Naive thymus-derived CD4-positive, alpha-beta T cell (primary cell): ENCODE data around the gene CHN2. TPM values are rescaled to one million over a fixed set of nuclear protein-coding genes. Genes with fewer than 3 reads are reported as not detected.

ENCODE experiments used
- ATAC-seq: fragments of 150-1000 bp; cut with Tn5 transposase; 2 replicates; pipeline ENCODE4 v1.10.0; 2021; ENCODE audit warnings: mild to moderate bottlenecking, moderate library complexity
- CTCF ChIA-PET: fragments of 350-600 bp; sonication (Branson Sonifier 250); formaldehyde crosslinking; loops from one replicate; lab custom pipeline; 2021; ENCODE audit warnings: antibody characterized with exemption; lab: Charles Lee
- POLR2A ChIA-PET: fragments of 350-600 bp; sonication (Branson Sonifier 250); formaldehyde crosslinking; loops from one replicate; lab custom pipeline; 2021; ENCODE audit warnings: antibody characterized with exemption, inconsistent platforms; lab: Charles Lee
- DNase-seq, 9 donors: peaks; one replicate each; pipeline versions ENCODE4 v3.0.0 to v3.0.0-alpha.2; 2020 to 2022; ENCODE audit warnings: mixed read lengths in 1 of 9
- H3K27ac ChIP-seq: one replicate; pipeline ENCODE4 v1.7.0; 2013; ENCODE audit warnings: mild to moderate bottlenecking, low read depth, low read length, moderate library complexity
- H3K27me3 ChIP-seq, 2 donors: one replicate each; pipeline ENCODE4 v1.7.0; 2013; ENCODE audit warnings: low read length in 2 of 2, mild to moderate bottlenecking in 2 of 2, moderate library complexity in 2 of 2; ENCODE audit not compliant: control insufficient read depth in 2 of 2, insufficient read depth in 2 of 2
- H3K36me3 ChIP-seq, 3 experiments: 1 replicate in 2 of 3; 2 replicates in 1 of 3; pipeline ENCODE4 v1.7.0; 2013; ENCODE audit warnings: low read length in 3 of 3, mild to moderate bottlenecking in 3 of 3, moderate library complexity in 1 of 3; ENCODE audit not compliant: insufficient read depth in 3 of 3, control insufficient read depth in 2 of 3
- H3K4me1 ChIP-seq, 2 donors: one replicate each; pipeline ENCODE4 v1.7.0; 2013; ENCODE audit warnings: low read length in 2 of 2, mild to moderate bottlenecking in 2 of 2, moderate library complexity in 1 of 2; ENCODE audit not compliant: control insufficient read depth in 2 of 2, insufficient read depth in 2 of 2
- H3K4me3 ChIP-seq: 2 replicates; pipeline ENCODE4 v1.7.0; 2013; ENCODE audit warnings: mild to moderate bottlenecking, low read length
- H3K9me3 ChIP-seq, 3 experiments: 1 replicate in 2 of 3; 2 replicates in 1 of 3; pipeline ENCODE4 v1.7.0; 2013; ENCODE audit warnings: low read length in 3 of 3; ENCODE audit not compliant: control insufficient read depth in 2 of 3
- H3K27ac Mint-ChIP-seq, 9 donors: one replicate each; pipeline ENCODE4 v1.8.0; 2020 to 2022; ENCODE audit warnings: mixed read lengths in 9 of 9, mild to moderate bottlenecking in 8 of 9, moderate library complexity in 5 of 9, inconsistent platforms in 2 of 9
- H3K27me3 Mint-ChIP-seq, 5 donors: one replicate each; pipeline ENCODE4 v1.8.0; 2021 to 2022; ENCODE audit warnings: mixed read lengths in 5 of 5, mild to moderate bottlenecking in 1 of 5
- H3K36me3 Mint-ChIP-seq, 5 donors: one replicate each; pipeline ENCODE4 v1.8.0; 2020 to 2022; ENCODE audit warnings: mixed read lengths in 5 of 5, mild to moderate bottlenecking in 3 of 5, inconsistent platforms in 1 of 5
- H3K4me1 Mint-ChIP-seq, 7 donors: one replicate each; pipeline ENCODE4 v1.8.0; 2020 to 2022; ENCODE audit warnings: mixed read lengths in 7 of 7, mild to moderate bottlenecking in 3 of 7, inconsistent platforms in 1 of 7
- H3K4me3 Mint-ChIP-seq, 10 donors: one replicate each; pipeline ENCODE4 v1.8.0; 2020 to 2022; ENCODE audit warnings: mild to moderate bottlenecking in 10 of 10, mixed read lengths in 10 of 10, moderate library complexity in 6 of 10, inconsistent platforms in 2 of 10
- H3K9me3 Mint-ChIP-seq, 11 donors: one replicate each; pipeline ENCODE4 v1.8.0; 2020 to 2022; ENCODE audit warnings: mixed read lengths in 11 of 11, mild to moderate bottlenecking in 4 of 11, inconsistent platforms in 1 of 11, moderate library complexity in 1 of 11
- intact Hi-C, 2 donors: fragments of 100-400 bp; cut with micrococcal nuclease; formaldehyde crosslinking; loops; one replicate each; pipeline ENCODE4 v1.15.1; 2023
- polyA plus RNA-seq, 2 donors: library from polyadenylated mRNA; unstranded; fragments of 300-500 nt; fragmentation: Illumina TruSeq; gene quantifications; one replicate each; pipeline ENCODE4 v1.2.3, GENCODE V29; 2021
- total RNA-seq, 6 experiments: library from RNA in 5 of 6; stranded (reverse) in 5 of 6; gene quantifications; 1 replicate in 5 of 6; 2 replicates in 1 of 6; pipeline ENCODE4 v1.2.3 and lab custom pipeline; 2021 to 2026

CHN2 gene
- total and polyA plus RNA-seq, 7 experiments from 2014 or later, result 0.34 to 28.1 (median 0.98) TPM

GRCh38 chr7:29421010-29421956, 226.7 kb downstream of the CHN2 start:
- POLR2A ChIA-PET, result no interaction called here
- H3K27ac ChIP-seq, result no peak overlapping the region
- no peak overlapping the region for H3K4me3 ChIP-seq
- no peak overlapping the region for H3K4me3 Mint-ChIP-seq
- H3K36me3 Mint-ChIP-seq, result no peaks in the 10 kb centered on the region
- ATAC-seq (no peak), DNase-seq (no peak)
- H3K27me3 Mint-ChIP-seq, result peaks cover 0 to 6% (median 0%) of the 10 kb centered on the region in 5 donors
- intact Hi-C loops, result no loop called here
- H3K9me3 Mint-ChIP-seq, result no peaks in the 10 kb centered on the region
- H3K4me1 Mint-ChIP-seq, result peaks cover 0 to 1% (median 0%) of the 10 kb centered on the region in 7 donors
- no peaks in the 10 kb centered on the region for H3K36me3 ChIP-seq
- H3K9me3 ChIP-seq, result no peaks in the 10 kb centered on the region
- CTCF ChIA-PET, result interaction anchor here (0.8 kb wide), 1 partner anchor 14 kb away, joined by 3 read pairs; no protein-coding TSS in a partner anchor
- no peak overlapping the region for H3K27ac Mint-ChIP-seq
- no peaks in the 10 kb centered on the region for H3K4me1 ChIP-seq
- no peaks in the 10 kb centered on the region for H3K27me3 ChIP-seq

GRCh38 chr7:29422829-29423228, 228.3 kb downstream of the CHN2 start:
- Mint-ChIP-seq H3K27ac (no peak overlapping the region), H3K4me3 (no peak overlapping the region), H3K4me1 (no peaks in the 10 kb centered on the region), H3K27me3 (peaks cover 0 to 4% (median 0%) of the 10 kb centered on the region in 5 donors), H3K9me3 (no peaks in the 10 kb centered on the region), H3K36me3 (no peaks in the 10 kb centered on the region)
- ATAC-seq (no peak), DNase-seq (no peak)
- H3K27ac ChIP-seq, result no peak overlapping the region
- no peaks in the 10 kb centered on the region for H3K36me3 ChIP-seq
- H3K9me3 ChIP-seq, result no peaks in the 10 kb centered on the region
- no peaks in the 10 kb centered on the region for H3K27me3 ChIP-seq
- ChIA-PET POLR2A (no interaction called here), CTCF (no interaction called here)
- intact Hi-C loops, result no loop called here
- no peak overlapping the region for H3K4me3 ChIP-seq
- H3K4me1 ChIP-seq, result no peaks in the 10 kb centered on the region

- CTCF ChIA-PET, result interaction anchor here (0.8 to 1.3 kb wide), 2 partner anchors 16 to 179 kb away, joined by 3 to 4 read pairs; no protein-coding TSS in a partner anchor
Observed at GRCh38 chr7:29424295-29424983, 229.9 kb downstream of the CHN2 start.

GRCh38 chr7:29424984-29425309, 230.4 kb downstream of the CHN2 start:
- Mint-ChIP-seq H3K27ac (no peak overlapping the region), H3K4me3 (no peak overlapping the region), H3K36me3 (no peaks in the 10 kb centered on the region), H3K4me1 (no peaks in the 10 kb centered on the region), H3K27me3 (no peaks in the 10 kb centered on the region), H3K9me3 (no peaks in the 10 kb centered on the region)
- no peaks in the 10 kb centered on the region for H3K27me3 ChIP-seq
- ChIA-PET POLR2A (no interaction called here), CTCF (interaction anchor here (0.8 to 1.3 kb wide), 2 partner anchors 17 to 179 kb away, joined by 3 to 4 read pairs; no protein-coding TSS in a partner anchor)
- no peaks in the 10 kb centered on the region for H3K9me3 ChIP-seq
- no peaks in the 10 kb centered on the region for H3K36me3 ChIP-seq
- no peak for ATAC-seq
- H3K4me1 ChIP-seq, result no peaks in the 10 kb centered on the region
- intact Hi-C loops, result no loop called here
- H3K27ac ChIP-seq, result no peak overlapping the region
- no peak for DNase-seq
- H3K4me3 ChIP-seq, result no peak overlapping the region

More at GRCh38 chr7:29424295-29424983, 229.9 kb downstream of the CHN2 start:
- POLR2A ChIA-PET, result no interaction called here
- ATAC-seq (no peak), DNase-seq (no peak)
- no peak overlapping the region for H3K4me3 Mint-ChIP-seq
- Histone ChIP-seq H3K27ac (no peak overlapping the region), H3K4me1 (no peaks in the 10 kb centered on the region), H3K36me3 (no peaks in the 10 kb centered on the region), H3K9me3 (no peaks in the 10 kb centered on the region), H3K4me3 (no peak overlapping the region), H3K27me3 (no peaks in the 10 kb centered on the region)
- intact Hi-C loops, result no loop called here
- H3K27ac Mint-ChIP-seq, result no peak overlapping the region
- no peaks in the 10 kb centered on the region for H3K4me1 Mint-ChIP-seq
- H3K27me3 Mint-ChIP-seq, result no peaks in the 10 kb centered on the region
- H3K9me3 Mint-ChIP-seq, result no peaks in the 10 kb centered on the region
- no peaks in the 10 kb centered on the region for H3K36me3 Mint-ChIP-seq

- Histone ChIP-seq H3K27ac (no peak overlapping the region), H3K9me3 (no peaks in the 10 kb centered on the region), H3K4me1 (no peaks in the 10 kb centered on the region), H3K36me3 (no peaks in the 10 kb centered on the region), H3K4me3 (no peak overlapping the region), H3K27me3 (no peaks in the 10 kb centered on the region)
- ChIA-PET CTCF (interaction anchor here (0.7 kb wide), 1 partner anchor 309 kb away, joined by 3 read pairs; no protein-coding TSS in a partner anchor), POLR2A (no interaction called here)
- no peaks in the 10 kb centered on the region for H3K9me3 Mint-ChIP-seq
- intact Hi-C loops, result no loop called here
- ATAC-seq (no peak), DNase-seq (no peak)
- no peak overlapping the region for H3K27ac Mint-ChIP-seq
- H3K4me3 Mint-ChIP-seq, result no peak overlapping the region
- H3K36me3 Mint-ChIP-seq, result no peaks in the 10 kb centered on the region
- no peaks in the 10 kb centered on the region for H3K27me3 Mint-ChIP-seq
- H3K4me1 Mint-ChIP-seq, result no peaks in the 10 kb centered on the region
Observed at GRCh38 chr7:29426587-29426986, 232.0 kb downstream of the CHN2 start.

- Mint-ChIP-seq H3K4me1 (peaks cover 0 to 9% (median 0%) of the 10 kb centered on the region in 7 donors), H3K36me3 (no peaks in the 10 kb centered on the region)
- no peak for ATAC-seq
Observed at GRCh38 chr7:29429401-29429800, 234.8 kb downstream of the CHN2 start.

More at GRCh38 chr7:29429401-29429800, 234.8 kb downstream of the CHN2 start:
- no peak overlapping the region for H3K27ac Mint-ChIP-seq
- Histone ChIP-seq H3K36me3 (no peaks in the 10 kb centered on the region), H3K27me3 (no peaks in the 10 kb centered on the region), H3K4me1 (no peaks in the 10 kb centered on the region), H3K27ac (no peak overlapping the region), H3K4me3 (no peak overlapping the region), H3K9me3 (no peaks in the 10 kb centered on the region)
- DNase-seq, result no peak
- POLR2A ChIA-PET, result no interaction called here
- intact Hi-C loops, result no loop called here
- peaks cover 0 to 5% (median 0%) of the 10 kb centered on the region in 5 donors for H3K27me3 Mint-ChIP-seq
- CTCF ChIA-PET, result no interaction called here
- H3K4me3 Mint-ChIP-seq, result no peak overlapping the region
- H3K9me3 Mint-ChIP-seq, result no peaks in the 10 kb centered on the region
